ENCODE results near the gene TTC21A. TPM values are rescaled to one million over a fixed set of nuclear protein-coding genes. Genes with fewer than 3 reads are reported as not detected.
A peak's percentile ranks its signal among the peaks of the same experiment; 100 is the strongest.

The TTC21A gene
- total and polyA plus RNA-seq, 2 of the 13 experiments (the other 11 are each of a cell fraction or from before 2014, with no cell fraction given): 0.31 to 1.5 TPM

- TF ChIP-seq FOXP1 (IDR thresholded peaks at IDR 0.05): no peak
- TF ChIP-seq FOXP1 (CRISPR knock-in tag; IDR thresholded peaks at IDR 0.05): no peak
- no peak for TF ChIP-seq ZFP36L1 (CRISPR knock-in tag; IDR thresholded peaks at IDR 0.05)
- no peak for TF ChIP-seq CBX5 (CRISPR knock-in tag; IDR thresholded peaks at IDR 0.05; ENCODE audit: borderline replicate concordance)
- no peak for TF ChIP-seq EZH2 (conservative IDR thresholded peaks at IDR 0.05; ENCODE audit: low read depth, low read length)
- TF ChIP-seq ZNF775 (CRISPR knock-in tag; IDR thresholded peaks at IDR 0.05; ENCODE audit: borderline replicate concordance): no peak
- 0 out of 2 replicates have a peak, but pooled peaks have one; percentile 44 for TF ChIP-seq CAMTA2 (CRISPR knock-in tag; IDR thresholded peaks at IDR 0.05; ENCODE audit: borderline replicate concordance)
- no peak for TF ChIP-seq KIAA2018 (CRISPR knock-in tag; IDR thresholded peaks at IDR 0.05; ENCODE audit: borderline replicate concordance)
- no peak for TF ChIP-seq NFKB2 (CRISPR knock-in tag; IDR thresholded peaks at IDR 0.05; ENCODE audit: borderline replicate concordance)
- no peak for TF ChIP-seq ATM (IDR thresholded peaks at IDR 0.05; ENCODE audit: borderline replicate concordance)
- TF ChIP-seq PHF8 (CRISPR knock-in tag; IDR thresholded peaks at IDR 0.05): no peak
- TF ChIP-seq PPARG (CRISPR knock-in tag; conservative IDR thresholded peaks at IDR 0.05): no peak
- TF ChIP-seq GABPA (IDR thresholded peaks at IDR 0.05; ENCODE audit: low read depth, low read length): no peak
- TF ChIP-seq GABPA (CRISPR knock-in tag; IDR thresholded peaks at IDR 0.05; ENCODE audit: low read depth): no peak
- TF ChIP-seq BRD4 (CRISPR knock-in tag; IDR thresholded peaks at IDR 0.05): no peak
- TF ChIP-seq PRMT3 (CRISPR knock-in tag; IDR thresholded peaks at IDR 0.05; ENCODE audit: borderline replicate concordance, low read depth): 0 out of 2 replicates have a peak, but pooled peaks have one; percentile 0
- TF ChIP-seq SETDB1 (CRISPR knock-in tag; IDR thresholded peaks at IDR 0.05; ENCODE audit: borderline replicate concordance): no peak
Observed at GRCh38 chr3:39153977-39154279, 46.4 kb downstream of the TTC21A start (continued).

Data from HepG2 (cell line).